PC-9 (cell line): ENCODE results near the gene ANKRD63. TPM values are rescaled to one million over a fixed set of nuclear protein-coding genes. Genes with fewer than 3 reads are reported as not detected.

Experiments
- BruUV-seq: library from RNA; stranded (reverse); fragments of 400-500 nt; replicated peaks from 2 replicates; lab custom pipeline; 2021; lab: Mats Ljungman, UMichigan
- CTCF ChIA-PET: fragments of 300-600 bp; sonication (Branson Sonifier 250); formaldehyde crosslinking; loops from one replicate; lab custom pipeline; 2022; ENCODE audit warnings: antibody characterized with exemption; lab: Charles Lee
- POLR2A ChIA-PET: fragments of 300-600 bp; sonication (Branson Sonifier 250); formaldehyde crosslinking; loops from one replicate; lab custom pipeline; 2022; ENCODE audit warnings: antibody characterized with exemption; ENCODE audit not compliant: unreplicated experiment; lab: Charles Lee
- DNase-seq, 2 experiments: peaks; one replicate each; pipeline versions ENCODE4 v3.0.0 to v3.0.0-alpha.2; 2015 to 2022; ENCODE audit warnings: mixed read lengths in 1 of 2
- H2AFZ ChIP-seq: fragments of 200-600 bp; sonication (generic); 2 replicates; pipeline ENCODE4 v1.8.1; 2017; ENCODE audit warnings: antibody characterized with exemption
- H3F3A ChIP-seq: fragments of 200-600 bp; sonication (generic); 2 replicates; pipeline ENCODE4 v1.8.1; 2017; ENCODE audit warnings: antibody characterized with exemption, mild to moderate bottlenecking, low read depth; ENCODE audit not compliant: insufficient read depth
- H3K27ac ChIP-seq: fragments of 200-600 bp; sonication (generic); 2 replicates; pipeline ENCODE4 v1.6.1; 2016; ENCODE audit warnings: mixed run types
- H3K27me3 ChIP-seq: fragments of 200-600 bp; sonication (generic); 2 replicates; pipeline ENCODE4 v1.6.1; 2016; ENCODE audit warnings: low read depth, mixed run types; ENCODE audit not compliant: insufficient read depth
- H3K36me3 ChIP-seq: fragments of 200-600 bp; sonication (generic); 2 replicates; pipeline ENCODE4 v1.6.1; 2016; ENCODE audit warnings: low read depth, mixed run types
- H3K4me1 ChIP-seq: fragments of 200-600 bp; sonication (generic); replicated peaks from 2 replicates; pipeline ENCODE4 v1.6.1; 2016; ENCODE audit warnings: mixed run types; ENCODE audit not compliant: insufficient read depth
- H3K4me2 ChIP-seq: fragments of 200-600 bp; sonication (generic); 2 replicates; pipeline ENCODE4 v1.6.1; 2017; ENCODE audit warnings: mixed run types
- H3K4me3 ChIP-seq: fragments of 200-600 bp; sonication (generic); 2 replicates; pipeline ENCODE4 v1.6.1; 2016; ENCODE audit warnings: mixed run types
- H3K79me2 ChIP-seq: fragments of 200-600 bp; sonication (generic); 2 replicates; pipeline ENCODE4 v1.6.1; 2017; ENCODE audit warnings: low read depth, mixed run types
- H3K9me2 ChIP-seq: fragments of 200-600 bp; sonication (generic); 2 replicates; pipeline ENCODE4 v1.8.1; 2017; ENCODE audit warnings: mild to moderate bottlenecking; ENCODE audit not compliant: insufficient read depth
- H3K9me3 ChIP-seq: fragments of 200-600 bp; sonication (generic); 2 replicates; pipeline ENCODE4 v1.8.1; 2016; ENCODE audit warnings: low read depth; ENCODE audit not compliant: insufficient read depth
- H4K20me1 ChIP-seq: fragments of 200-600 bp; sonication (generic); 2 replicates; pipeline ENCODE4 v1.8.1; 2017; ENCODE audit not compliant: insufficient read depth
- EZH2 ChIP-seq: fragments of 200-600 bp; sonication (generic); IDR thresholded peaks from 2 replicates; pipeline ENCODE4 v1.8.0; 2017; ENCODE audit warnings: antibody characterized with exemption, low read depth
- intact Hi-C: fragments of 100-400 bp; cut with micrococcal nuclease; formaldehyde crosslinking; loops from one replicate; pipeline ENCODE4 v1.10.0; 2022; ENCODE audit not compliant: unreplicated experiment
- total RNA-seq: library from RNA; stranded (reverse); gene quantifications from 2 replicates; pipeline ENCODE4 v1.2.3, GENCODE V29; 2021
- TF ChIP-seq, protein P1 (sequence below): fragments of 200-600 bp; sonication (generic); conservative IDR thresholded peaks from 2 replicates; pipeline ENCODE4 v1.6.1; 2017; ENCODE audit warnings: mixed run types, antibody characterized with exemption, mild to moderate bottlenecking, moderate library complexity

The ANKRD63 gene
- total RNA-seq, 1 experiment from 2014 or later = not detected

GRCh38 chr15:40302288-40302886, 19.5 kb upstream of the ANKRD63 start:
- H2AFZ ChIP-seq = no peak overlapping the region
- H3K79me2 ChIP-seq = no peaks in the 10 kb centered on the region
- ChIA-PET POLR2A (no interaction called here), CTCF (no interaction called here)
- H3K9me2 ChIP-seq = no peaks in the 10 kb centered on the region
- no peaks in the 10 kb centered on the region for H3K36me3 ChIP-seq
- H3F3A ChIP-seq = no peaks in the 10 kb centered on the region
- no peak for DNase-seq
- H3K9me3 ChIP-seq = no peaks in the 10 kb centered on the region
- no peaks in the 10 kb centered on the region for H4K20me1 ChIP-seq
- intact Hi-C loops = no loop called here
- no peak for TF ChIP-seq EZH2
- TF ChIP-seq, protein P1, sequence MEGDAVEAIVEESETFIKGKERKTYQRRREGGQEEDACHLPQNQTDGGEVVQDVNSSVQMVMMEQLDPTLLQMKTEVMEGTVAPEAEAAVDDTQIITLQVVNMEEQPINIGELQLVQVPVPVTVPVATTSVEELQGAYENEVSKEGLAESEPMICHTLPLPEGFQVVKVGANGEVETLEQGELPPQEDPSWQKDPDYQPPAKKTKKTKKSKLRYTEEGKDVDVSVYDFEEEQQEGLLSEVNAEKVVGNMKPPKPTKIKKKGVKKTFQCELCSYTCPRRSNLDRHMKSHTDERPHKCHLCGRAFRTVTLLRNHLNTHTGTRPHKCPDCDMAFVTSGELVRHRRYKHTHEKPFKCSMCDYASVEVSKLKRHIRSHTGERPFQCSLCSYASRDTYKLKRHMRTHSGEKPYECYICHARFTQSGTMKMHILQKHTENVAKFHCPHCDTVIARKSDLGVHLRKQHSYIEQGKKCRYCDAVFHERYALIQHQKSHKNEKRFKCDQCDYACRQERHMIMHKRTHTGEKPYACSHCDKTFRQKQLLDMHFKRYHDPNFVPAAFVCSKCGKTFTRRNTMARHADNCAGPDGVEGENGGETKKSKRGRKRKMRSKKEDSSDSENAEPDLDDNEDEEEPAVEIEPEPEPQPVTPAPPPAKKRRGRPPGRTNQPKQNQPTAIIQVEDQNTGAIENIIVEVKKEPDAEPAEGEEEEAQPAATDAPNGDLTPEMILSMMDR = no peak
- no peak overlapping the region for H3K4me2 ChIP-seq
- H3K27ac ChIP-seq = no peak overlapping the region
- H3K4me3 ChIP-seq = no peak overlapping the region
- H3K4me1 ChIP-seq = no peaks in the 10 kb centered on the region
- no peaks in the 10 kb centered on the region for H3K27me3 ChIP-seq
- BruUV-seq = no TSS peak

- Histone ChIP-seq H3K27ac (no peak overlapping the region), H3K36me3 (no peaks in the 10 kb centered on the region), H3K9me3 (no peaks in the 10 kb centered on the region), H3K4me2 (no peak overlapping the region), H3K79me2 (no peaks in the 10 kb centered on the region), H3F3A (no peaks in the 10 kb centered on the region), H3K4me1 (no peaks in the 10 kb centered on the region), H4K20me1 (no peaks in the 10 kb centered on the region), H2AFZ (no peak overlapping the region), H3K9me2 (no peaks in the 10 kb centered on the region), H3K27me3 (no peaks in the 10 kb centered on the region), H3K4me3 (no peak overlapping the region)
- no TSS peak for BruUV-seq
- ChIA-PET POLR2A (no interaction called here), CTCF (no interaction called here)
- intact Hi-C loops = no loop called here
- DNase-seq = no peak
- TF ChIP-seq, protein P1 = no peak
- TF ChIP-seq EZH2 = no peak
Observed at GRCh38 chr15:40301467-40302179, 18.8 kb upstream of the ANKRD63 start.

DNA sequence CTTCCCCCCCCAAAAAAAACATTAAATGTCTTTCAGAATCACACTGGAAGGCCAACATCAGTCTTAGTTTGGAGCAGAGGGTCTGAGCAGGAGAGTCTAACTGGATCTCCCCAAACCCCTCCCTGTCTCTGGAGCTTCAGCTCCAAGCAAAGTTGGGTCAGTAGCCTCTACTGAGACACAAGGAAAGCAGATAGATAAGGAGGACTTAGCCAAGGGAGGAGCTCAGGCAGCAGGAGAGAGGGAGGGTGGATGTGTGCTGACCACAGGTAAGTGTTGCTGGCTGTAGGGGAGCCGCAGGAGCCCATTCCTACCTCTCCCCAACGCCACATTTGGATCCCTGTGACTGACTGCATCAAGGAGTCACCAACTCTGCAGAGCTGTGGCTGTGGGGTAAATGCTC, 17.9 kb upstream of the ANKRD63 start:
- Histone ChIP-seq H3K27ac (no peak overlapping the region), H3K27me3 (no peaks in the 10 kb centered on the region), H3K9me3 (no peaks in the 10 kb centered on the region), H3K9me2 (no peaks in the 10 kb centered on the region), H3K4me2 (no peak overlapping the region), H4K20me1 (no peaks in the 10 kb centered on the region), H3K79me2 (no peaks in the 10 kb centered on the region), H3K4me3 (no peak overlapping the region), H3F3A (no peaks in the 10 kb centered on the region), H3K4me1 (no peaks in the 10 kb centered on the region), H3K36me3 (no peaks in the 10 kb centered on the region), H2AFZ (no peak overlapping the region)
- TF ChIP-seq, protein P1 = no peak
- no peak for TF ChIP-seq EZH2
- no TSS peak for BruUV-seq
- intact Hi-C loops = no loop called here
- POLR2A ChIA-PET = no interaction called here
- no peak for DNase-seq
- CTCF ChIA-PET = no interaction called here
